ENCODE measurements around the gene OCSTAMP.

OCSTAMP gene

GRCh38 chr20:46550461-46550860 lies at the start of gene OCSTAMP:
Gene OCSTAMP, minus strand, starts transcription at chr20:46550654. Its CDS starts 94 bp downstream, at chr20:46550560.
- no peak for DNase-seq (ENCODE audit: low spot score)

DNA sequence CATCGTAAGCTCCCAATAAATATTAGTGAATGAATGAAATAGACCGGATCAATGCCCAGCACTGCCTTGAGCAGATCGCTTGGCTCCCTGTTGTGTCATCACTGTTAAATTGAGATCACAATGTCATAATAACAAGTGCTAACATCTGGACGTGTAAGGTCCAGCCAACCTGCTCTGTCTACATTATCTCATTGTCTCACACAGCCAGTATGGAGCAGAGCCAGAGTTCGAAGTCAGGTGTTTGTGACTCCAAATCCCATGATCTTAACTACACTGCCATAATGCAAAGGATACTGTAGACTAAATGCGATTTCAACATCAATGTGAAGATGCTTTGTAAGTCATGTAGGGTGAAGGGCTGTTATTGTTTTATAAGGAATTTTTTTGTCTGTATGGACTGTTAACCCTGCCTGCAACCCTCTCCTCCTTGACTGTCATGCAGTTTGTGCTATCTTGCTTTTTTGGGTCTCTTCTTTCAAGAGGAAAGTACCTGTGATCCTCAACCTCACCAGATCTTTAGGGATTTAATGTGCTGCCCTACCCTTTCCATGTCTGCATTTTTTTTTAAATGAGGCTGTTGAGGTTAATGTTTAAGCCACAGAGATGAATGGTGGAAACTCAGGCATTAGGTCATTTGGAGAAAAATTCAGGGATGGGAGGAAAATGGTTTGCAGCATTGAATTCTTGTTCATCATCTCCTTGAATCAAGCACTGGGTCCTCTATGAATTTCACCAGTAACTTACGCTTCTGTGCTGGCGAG lies 49.0 kb upstream of the OCSTAMP start:
- no peak for DNase-seq (ENCODE audit: low spot score)

DNA sequence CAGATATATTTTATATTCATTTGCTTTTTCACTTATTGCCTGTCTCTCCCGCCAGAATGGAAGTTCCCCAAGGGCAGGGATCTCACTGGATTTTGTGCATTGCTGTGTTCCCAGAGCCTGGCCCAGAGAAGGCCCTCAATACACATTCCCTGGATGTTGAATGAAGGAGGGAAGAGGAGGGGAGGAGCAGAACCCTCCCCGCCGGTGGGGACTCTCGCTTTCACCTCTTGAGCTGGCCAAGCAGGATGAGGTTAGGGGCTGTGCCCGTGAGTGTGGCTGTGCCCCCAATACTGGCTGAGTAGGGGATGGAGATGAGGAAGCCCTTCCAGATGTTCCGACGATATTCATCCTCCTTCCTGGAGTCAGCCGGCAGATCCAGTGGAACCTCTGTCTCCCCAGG lies 45.5 kb upstream of the OCSTAMP start:
- DNase-seq (ENCODE audit: low spot score) = no peak

GRCh38 chr20:46594725-46595124 lies 44.3 kb upstream of the OCSTAMP start:
- DNase-seq (ENCODE audit: low spot score) = no peak

- DNase-seq (ENCODE audit: low spot score) = no peak
These were observed 42.3 kb upstream of the OCSTAMP start for GRCh38 chr20:46592580-46593362.

DNA sequence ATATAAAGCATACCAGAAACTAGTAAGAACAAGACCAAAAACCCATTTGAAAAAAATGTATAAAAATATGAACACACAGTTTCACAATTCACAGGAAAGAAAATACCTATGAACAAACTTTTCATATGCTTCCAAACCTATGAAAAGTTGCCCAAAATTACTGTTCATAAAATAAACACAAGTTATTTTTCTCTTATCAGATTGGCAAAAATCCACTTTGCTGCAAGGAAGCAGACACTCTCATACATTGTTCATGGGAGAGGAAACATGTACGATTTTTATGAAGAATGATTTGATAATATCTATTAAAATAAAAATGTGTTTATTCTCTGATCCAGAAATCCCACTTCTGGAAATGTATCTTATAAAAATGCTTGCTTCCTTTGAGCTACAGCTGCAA lies 40.0 kb upstream of the OCSTAMP start:
- no peak for DNase-seq (ENCODE audit: low spot score)

- DNase-seq (ENCODE audit: low spot score) = no peak
These were observed 38.4 kb upstream of the OCSTAMP start for GRCh38 chr20:46588532-46589511.

- no peak for DNase-seq (ENCODE audit: low spot score)
These were observed 37.5 kb upstream of the OCSTAMP start for GRCh38 chr20:46587986-46588385.

- no peak for DNase-seq (ENCODE audit: low spot score)
These were observed 36.3 kb upstream of the OCSTAMP start for GRCh38 chr20:46586724-46587123.

DNA sequence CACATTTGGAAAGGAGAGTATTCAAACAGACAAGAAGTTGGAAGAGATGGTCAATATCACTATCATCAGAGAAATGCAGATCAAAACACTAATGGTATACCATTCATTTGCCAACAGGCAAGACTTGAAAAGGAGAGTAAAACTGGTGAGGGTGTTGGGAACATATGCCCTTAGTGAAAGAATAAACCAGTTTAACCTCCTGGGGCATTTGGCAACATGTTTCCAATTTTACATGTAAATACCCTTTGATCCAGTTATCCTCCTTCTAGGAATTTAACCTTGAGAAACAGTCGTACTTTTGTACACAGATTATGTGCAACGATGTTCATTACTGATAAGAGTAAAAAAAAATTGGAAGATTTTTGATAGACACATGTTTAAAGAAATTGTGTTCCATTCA lies 34.1 kb upstream of the OCSTAMP start:
- DNase-seq (ENCODE audit: low spot score) = no peak

DNA sequence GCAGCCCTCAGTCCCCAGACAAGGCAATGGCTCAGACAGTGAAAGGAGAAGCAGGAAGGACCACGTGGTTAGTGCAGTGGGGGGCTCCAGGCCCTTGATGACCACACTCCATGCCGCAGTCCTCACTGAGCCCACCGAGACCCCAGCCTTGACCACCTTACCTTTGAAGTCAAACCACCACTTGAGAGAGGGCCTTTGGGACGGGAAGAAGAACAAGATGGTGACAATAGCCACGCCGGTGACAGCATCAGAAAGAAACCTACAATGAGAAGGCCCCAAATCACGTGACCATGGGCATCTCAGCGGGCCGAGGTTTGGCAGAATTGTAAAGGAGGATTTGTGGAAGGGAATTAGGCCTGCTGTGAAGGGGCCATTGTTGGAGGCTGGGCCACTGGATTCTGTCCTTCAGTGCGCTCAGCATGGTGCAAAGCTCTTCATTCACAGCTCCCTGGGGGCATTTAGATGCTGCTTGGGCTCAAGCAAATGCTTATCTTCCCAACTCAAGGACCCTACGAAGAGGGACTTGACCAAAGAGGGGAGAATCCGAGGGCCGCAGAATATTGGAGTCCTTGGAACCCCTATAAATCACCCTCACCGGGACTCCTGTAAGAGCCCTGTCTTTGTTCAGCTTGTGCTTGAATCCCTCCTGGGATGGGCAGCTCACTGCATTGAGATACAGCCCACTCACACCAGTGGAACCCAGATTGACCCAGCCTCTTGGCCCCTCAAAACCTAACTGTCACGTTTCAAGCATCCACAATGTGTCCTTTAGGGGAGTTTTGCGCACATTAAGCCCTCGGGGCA lies 33.2 kb upstream of the OCSTAMP start:
- no peak for DNase-seq (ENCODE audit: low spot score)

- no peak for DNase-seq (ENCODE audit: low spot score)
These were observed 32.2 kb upstream of the OCSTAMP start for GRCh38 chr20:46582648-46583047.

GRCh38 chr20:46581391-46581790 lies 30.9 kb upstream of the OCSTAMP start:
- DNase-seq (ENCODE audit: low spot score) = no peak

DNA sequence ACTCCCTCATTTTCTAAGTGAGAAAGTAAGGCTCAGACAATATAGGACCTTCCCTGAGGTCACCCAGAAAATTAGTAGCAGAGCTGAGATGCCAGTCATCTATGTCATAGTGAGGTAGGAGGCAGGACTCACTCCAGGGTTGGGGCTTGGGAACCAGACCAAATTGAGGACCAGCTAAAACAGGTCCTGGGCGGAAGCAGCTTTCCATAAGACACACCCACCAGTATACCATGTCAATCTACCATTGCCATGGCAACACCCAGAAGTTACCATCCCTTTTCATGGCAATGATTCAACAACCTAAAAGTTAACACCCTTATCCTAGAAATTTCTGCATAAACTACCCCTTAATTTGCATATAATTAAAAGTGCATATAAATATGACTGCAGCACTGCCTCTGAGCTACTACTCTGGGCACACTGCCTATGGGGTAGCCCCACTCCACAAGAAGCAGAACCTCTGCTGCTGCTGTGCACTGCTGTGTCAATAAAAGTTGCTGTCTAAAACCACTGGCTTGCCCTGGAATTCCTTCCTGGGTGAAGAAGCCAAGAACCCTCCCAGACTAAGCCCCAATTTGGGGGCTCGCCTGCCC lies 30.3 kb upstream of the OCSTAMP start:
- no peak for DNase-seq (ENCODE audit: low spot score)

- DNase-seq (ENCODE audit: low spot score) = no peak
These were observed 28.3 kb upstream of the OCSTAMP start for GRCh38 chr20:46578745-46579144.

- DNase-seq (ENCODE audit: low spot score) = no peak
These were observed 26.4 kb upstream of the OCSTAMP start for GRCh38 chr20:46576774-46577395.

DNA sequence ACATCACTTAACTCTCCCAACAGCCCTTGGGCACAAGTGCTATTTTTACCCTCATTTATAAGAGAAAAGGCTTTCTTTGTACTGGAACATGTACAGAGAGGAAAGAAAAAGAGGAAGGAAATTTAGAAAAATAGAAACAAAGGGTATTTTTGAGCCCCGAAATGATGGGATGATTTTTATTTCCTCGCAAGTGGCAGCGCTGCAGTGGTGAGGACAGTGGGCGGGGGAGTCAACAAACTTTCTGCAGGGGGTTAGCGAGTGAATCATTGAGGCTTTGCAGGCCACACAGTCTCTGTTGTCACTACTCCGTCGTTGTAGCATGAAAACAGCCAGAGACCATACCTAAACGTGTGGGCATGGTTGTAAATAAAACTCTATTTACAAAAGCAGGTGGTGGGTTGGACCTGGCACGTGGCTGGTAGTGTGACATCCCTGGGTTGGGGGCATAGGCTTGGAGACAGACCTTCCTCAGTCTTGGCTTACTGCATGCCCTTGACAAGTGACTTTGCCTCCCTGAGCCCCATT lies 25.5 kb upstream of the OCSTAMP start:
- no peak for DNase-seq (ENCODE audit: low spot score)

GRCh38 chr20:46575394-46575793 lies 24.9 kb upstream of the OCSTAMP start:
- no peak for DNase-seq (ENCODE audit: low spot score)

- DNase-seq (ENCODE audit: low spot score) = no peak
These were observed 23.5 kb upstream of the OCSTAMP start for GRCh38 chr20:46573788-46574584.

Data from kidney capillary endothelial cell (primary cell).